DOHH2 (cell line): ENCODE results near the gene MDFIC.

ENCODE experiments used
- H3F3A ChIP-seq: fragments of 200-600 bp; sonication (generic), shearing (Covaris generic); 2 replicates; pipeline ENCODE4 v1.6.0; 2016; ENCODE audit warnings: antibody characterized with exemption, mild to moderate bottlenecking; ENCODE audit not compliant: control insufficient read depth, insufficient read depth
- H3K27ac ChIP-seq: fragments of 200-600 bp; sonication (generic); 2 replicates; pipeline ENCODE4 v1.5.1; 2014; ENCODE audit warnings: low read depth, mild to moderate bottlenecking, low read length, moderate library complexity
- H3K27me3 ChIP-seq: fragments of 200-600 bp; sonication (generic); 2 replicates; pipeline ENCODE4 v1.6.1; 2014; ENCODE audit warnings: mild to moderate bottlenecking, low read length, mixed read lengths; ENCODE audit not compliant: control insufficient read depth
- H3K36me3 ChIP-seq: fragments of 200-600 bp; sonication (generic); 2 replicates; pipeline ENCODE4 v1.6.1; 2014; ENCODE audit warnings: mild to moderate bottlenecking, low read length, moderate library complexity, mixed read lengths; ENCODE audit not compliant: control insufficient read depth
- H3K4me1 ChIP-seq: fragments of 200-600 bp; sonication (generic); 2 replicates; pipeline ENCODE4 v1.6.1; 2014; ENCODE audit warnings: mild to moderate bottlenecking, low read length, mixed read lengths; ENCODE audit not compliant: control insufficient read depth
- H3K4me2 ChIP-seq: fragments of 200-600 bp; sonication (generic); 2 replicates; pipeline ENCODE4 v1.6.0; 2014; ENCODE audit warnings: mild to moderate bottlenecking, low read length, moderate library complexity
- H3K4me3 ChIP-seq: fragments of 200-600 bp; sonication (generic); 2 replicates; pipeline ENCODE4 v1.5.1; 2014; ENCODE audit warnings: mild to moderate bottlenecking, low read length, mixed read lengths
- H3K79me2 ChIP-seq: fragments of 200-600 bp; sonication (generic); 2 replicates; pipeline ENCODE4 v1.6.1; 2014; ENCODE audit warnings: mild to moderate bottlenecking, low read length, mixed read lengths; ENCODE audit not compliant: control insufficient read depth
- H3K9me2 ChIP-seq: fragments of 200-600 bp; sonication (generic); replicated peaks from 2 replicates; pipeline ENCODE4 v1.6.1; 2014; ENCODE audit warnings: mild to moderate bottlenecking, low read length, mixed read lengths; ENCODE audit not compliant: control insufficient read depth
- H3K9me3 ChIP-seq: fragments of 200-600 bp; sonication (generic); 2 replicates; pipeline ENCODE4 v1.6.1; 2014; ENCODE audit warnings: antibody characterized with exemption, low read length, mixed read lengths; ENCODE audit not compliant: control insufficient read depth, insufficient read depth
- H4K20me1 ChIP-seq: fragments of 200-600 bp; sonication (generic); 2 replicates; pipeline ENCODE4 v1.6.0; 2014; ENCODE audit warnings: low read depth, mild to moderate bottlenecking, antibody characterized with exemption, low read length, moderate library complexity; ENCODE audit not compliant: control insufficient read depth, insufficient read depth
- EZH2phosphoT487 ChIP-seq: fragments of 200-600 bp; sonication (generic); IDR thresholded peaks from 2 replicates; pipeline ENCODE4 v1.6.1; 2017; ENCODE audit warnings: borderline replicate concordance, mild to moderate bottlenecking, antibody characterized with exemption, low read length, moderate library complexity, mixed read lengths
- TF ChIP-seq, protein P1 (sequence below): fragments of 200-600 bp; sonication (generic); IDR thresholded peaks from one replicate; pipeline ENCODE4 v1.5.1; 2014; ENCODE audit warnings: antibody characterized with exemption, mild to moderate bottlenecking, low read depth, low read length; ENCODE audit not compliant: poor library complexity, severe bottlenecking

Gene MDFIC

DNA sequence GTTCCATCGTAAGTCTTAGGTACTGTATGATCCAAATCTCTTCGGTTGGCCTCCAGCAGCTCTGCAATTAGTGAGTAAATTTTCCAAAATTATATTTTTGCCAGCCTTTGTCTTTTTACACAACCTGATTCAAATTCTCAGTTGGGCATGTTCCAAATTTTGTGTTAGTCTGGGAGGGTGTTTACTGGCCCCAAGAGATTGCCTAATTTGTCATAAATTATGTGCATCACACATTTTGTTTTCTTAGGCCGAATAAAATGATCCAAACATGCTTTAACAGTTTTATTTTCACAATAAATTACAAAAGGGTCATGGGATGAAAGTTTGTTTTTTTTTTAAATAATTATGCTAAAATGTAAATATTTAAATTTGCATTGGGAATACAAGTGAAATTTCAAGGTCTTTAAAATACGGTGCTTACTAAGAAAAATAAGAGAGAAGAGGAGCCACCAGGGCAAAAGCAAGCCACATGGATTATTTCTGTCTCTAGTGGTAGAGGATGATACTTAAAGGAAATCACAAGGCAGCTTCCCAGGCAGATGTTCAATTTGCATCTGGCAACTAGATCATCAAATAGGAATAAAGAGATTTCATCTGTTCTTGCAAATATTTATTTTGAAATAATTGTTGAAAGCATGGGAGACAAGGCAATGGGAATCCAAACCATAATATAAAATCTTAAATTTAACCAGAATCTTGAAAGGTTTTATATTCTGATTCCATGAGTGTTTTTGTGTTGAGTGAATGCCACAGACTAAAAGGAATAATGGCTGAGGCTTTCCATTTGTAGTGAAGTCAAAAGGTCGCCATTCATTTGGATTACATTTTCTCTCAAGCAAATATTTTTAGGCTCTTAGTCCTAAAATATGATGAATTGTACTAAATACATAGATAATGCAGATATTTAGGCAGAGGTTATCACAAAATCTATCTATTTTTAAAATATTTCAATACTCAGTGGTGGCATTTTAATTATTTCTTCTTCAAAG, 111.1 kb downstream of the MDFIC start:
- Histone ChIP-seq H3K4me3 (no peak overlapping the region), H3K4me1 (no peaks in the 10 kb centered on the region), H3K9me2 (no peaks in the 10 kb centered on the region), H3F3A (no peaks in the 10 kb centered on the region), H3K4me2 (no peak overlapping the region), H3K79me2 (no peaks in the 10 kb centered on the region), H3K27ac (no peak overlapping the region), H3K27me3 (no peaks in the 10 kb centered on the region), H3K9me3 (no peaks in the 10 kb centered on the region), H4K20me1 (no peaks in the 10 kb centered on the region), H3K36me3 (no peaks in the 10 kb centered on the region)
- no peak for TF ChIP-seq EZH2phosphoT487
- TF ChIP-seq, protein P1, sequence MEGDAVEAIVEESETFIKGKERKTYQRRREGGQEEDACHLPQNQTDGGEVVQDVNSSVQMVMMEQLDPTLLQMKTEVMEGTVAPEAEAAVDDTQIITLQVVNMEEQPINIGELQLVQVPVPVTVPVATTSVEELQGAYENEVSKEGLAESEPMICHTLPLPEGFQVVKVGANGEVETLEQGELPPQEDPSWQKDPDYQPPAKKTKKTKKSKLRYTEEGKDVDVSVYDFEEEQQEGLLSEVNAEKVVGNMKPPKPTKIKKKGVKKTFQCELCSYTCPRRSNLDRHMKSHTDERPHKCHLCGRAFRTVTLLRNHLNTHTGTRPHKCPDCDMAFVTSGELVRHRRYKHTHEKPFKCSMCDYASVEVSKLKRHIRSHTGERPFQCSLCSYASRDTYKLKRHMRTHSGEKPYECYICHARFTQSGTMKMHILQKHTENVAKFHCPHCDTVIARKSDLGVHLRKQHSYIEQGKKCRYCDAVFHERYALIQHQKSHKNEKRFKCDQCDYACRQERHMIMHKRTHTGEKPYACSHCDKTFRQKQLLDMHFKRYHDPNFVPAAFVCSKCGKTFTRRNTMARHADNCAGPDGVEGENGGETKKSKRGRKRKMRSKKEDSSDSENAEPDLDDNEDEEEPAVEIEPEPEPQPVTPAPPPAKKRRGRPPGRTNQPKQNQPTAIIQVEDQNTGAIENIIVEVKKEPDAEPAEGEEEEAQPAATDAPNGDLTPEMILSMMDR = no peak

DNA sequence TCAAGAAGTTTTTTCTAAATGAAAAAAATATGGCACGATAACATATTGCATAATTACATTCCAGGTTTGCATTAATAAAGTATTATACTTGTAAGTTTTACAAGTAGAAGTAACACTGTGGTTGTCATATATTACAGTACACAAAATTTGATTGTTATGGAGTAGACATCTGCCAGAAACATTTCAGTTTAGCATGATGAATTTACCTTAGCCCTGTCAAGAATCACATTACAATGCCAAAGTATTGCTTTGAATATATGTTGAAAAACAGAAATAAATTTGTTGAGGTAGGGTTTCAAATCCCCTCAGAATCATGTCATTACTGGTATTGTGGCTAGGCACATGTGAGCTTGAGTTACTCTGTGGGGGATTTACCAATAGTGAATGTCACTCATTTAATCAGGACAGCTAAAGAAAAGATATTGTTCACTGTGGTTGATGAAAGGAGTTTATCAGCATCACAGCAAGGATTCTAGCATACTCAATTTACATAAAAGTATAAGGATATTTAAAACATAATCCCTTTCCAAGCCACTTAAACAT, 112.1 kb downstream of the MDFIC start:
- Histone ChIP-seq H3K27me3 (no peaks in the 10 kb centered on the region), H3K4me2 (no peak overlapping the region), H4K20me1 (no peaks in the 10 kb centered on the region), H3K9me2 (no peaks in the 10 kb centered on the region), H3K4me1 (no peaks in the 10 kb centered on the region), H3K36me3 (no peaks in the 10 kb centered on the region), H3K4me3 (no peak overlapping the region), H3K9me3 (no peaks in the 10 kb centered on the region), H3F3A (no peaks in the 10 kb centered on the region), H3K27ac (no peak overlapping the region), H3K79me2 (no peaks in the 10 kb centered on the region)
- no peak for TF ChIP-seq EZH2phosphoT487
- TF ChIP-seq, protein P1 = no peak

DNA sequence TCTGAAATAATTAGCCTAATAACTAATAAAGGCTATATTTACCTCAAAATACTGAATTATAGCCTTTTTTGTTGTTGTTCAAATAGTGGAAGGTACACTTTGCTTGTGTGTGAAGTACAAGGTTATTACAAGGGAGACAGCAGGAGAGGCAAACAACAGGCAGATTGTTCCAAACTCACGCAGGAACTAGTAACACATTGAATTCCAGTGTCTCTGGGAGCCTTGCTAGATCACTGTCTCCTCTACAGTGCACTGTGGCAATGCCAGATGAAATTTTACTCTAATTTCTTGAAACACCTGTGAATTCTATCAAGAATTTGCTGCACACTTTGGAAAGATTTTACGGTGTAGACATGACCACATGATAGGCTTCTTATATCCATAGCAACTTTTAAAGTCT, 112.6 kb downstream of the MDFIC start:
- no peaks in the 10 kb centered on the region for H3K79me2 ChIP-seq
- no peaks in the 10 kb centered on the region for H4K20me1 ChIP-seq
- H3K4me3 ChIP-seq = no peak overlapping the region
- no peak overlapping the region for H3K4me2 ChIP-seq
- no peaks in the 10 kb centered on the region for H3K27me3 ChIP-seq
- H3K27ac ChIP-seq = no peak overlapping the region
- no peaks in the 10 kb centered on the region for H3K9me3 ChIP-seq
- H3K4me1 ChIP-seq = no peaks in the 10 kb centered on the region
- H3F3A ChIP-seq = no peaks in the 10 kb centered on the region
- H3K9me2 ChIP-seq = no peaks in the 10 kb centered on the region
- H3K36me3 ChIP-seq = no peaks in the 10 kb centered on the region
- TF ChIP-seq, protein P1 = no peak
- no peak for TF ChIP-seq EZH2phosphoT487
